Smooth muscle cell (in vitro differentiated cells): ENCODE results near the gene MTA1. TPM values are rescaled to one million over a fixed set of nuclear protein-coding genes. Genes with fewer than 3 reads are reported as not detected.

Experiments
- DNase-seq: peaks from one replicate; lab custom pipeline; 2025; ENCODE audit not compliant: unreplicated experiment; lab: John Stamatoyannopoulos, UW
- H2AFZ ChIP-seq: fragments of 200-600 bp; sonication (generic); 2 replicates; pipeline ENCODE4 v1.6.0; 2016; ENCODE audit warnings: antibody characterized with exemption, low read depth, mild to moderate bottlenecking
- H3F3A ChIP-seq: fragments of 200-600 bp; sonication (generic); 2 replicates; pipeline ENCODE4 v1.6.0; 2017; ENCODE audit warnings: antibody characterized with exemption, low read depth
- H3K27ac ChIP-seq: fragments of 200-600 bp; sonication (generic); 2 replicates; pipeline ENCODE4 v1.5.1; 2016; ENCODE audit warnings: low read depth, mild to moderate bottlenecking
- H3K27me3 ChIP-seq: fragments of 200-600 bp; sonication (generic); 2 replicates; pipeline ENCODE4 v1.6.1; 2016; ENCODE audit warnings: low read depth, mild to moderate bottlenecking
- H3K36me3 ChIP-seq: fragments of 200-600 bp; sonication (generic); 2 replicates; pipeline ENCODE4 v1.5.1; 2016; ENCODE audit warnings: low read depth
- H3K4me1 ChIP-seq: fragments of 200-600 bp; sonication (generic); 2 replicates; pipeline ENCODE4 v1.5.1; 2016; ENCODE audit warnings: low read depth
- H3K4me2 ChIP-seq: fragments of 200-600 bp; sonication (generic); 2 replicates; pipeline ENCODE4 v1.6.0; 2016; ENCODE audit warnings: mild to moderate bottlenecking
- H3K4me3 ChIP-seq: fragments of 200-600 bp; sonication (generic); 2 replicates; pipeline ENCODE4 v1.5.1; 2016; ENCODE audit warnings: mild to moderate bottlenecking
- H3K79me2 ChIP-seq: fragments of 200-600 bp; sonication (generic); 2 replicates; pipeline ENCODE4 v1.6.0; 2016; ENCODE audit warnings: low read depth, mild to moderate bottlenecking
- H3K9ac ChIP-seq: fragments of 200-600 bp; sonication (generic); 2 replicates; pipeline ENCODE4 v1.6.0; 2016; ENCODE audit warnings: low read depth
- H3K9me3 ChIP-seq: fragments of 200-600 bp; sonication (generic); replicated peaks from 2 replicates; pipeline ENCODE4 v1.5.1; 2016; ENCODE audit warnings: low read depth
- H4K20me1 ChIP-seq: fragments of 200-600 bp; sonication (generic); 2 replicates; pipeline ENCODE4 v1.6.0; 2016; ENCODE audit warnings: low read depth
- CTCF ChIP-seq: fragments of 200-600 bp; sonication (generic); IDR thresholded peaks from 2 replicates; pipeline ENCODE4 v1.5.1; 2017; ENCODE audit warnings: borderline replicate concordance, mild to moderate bottlenecking, antibody characterized with exemption; ENCODE audit not compliant: insufficient read depth, poor library complexity, severe bottlenecking
- WGBS: methylation state at CpG from one replicate; pipeline ENCODE4 v1.1.7; 2016; ENCODE audit warnings: low lambda C conversion rate; 5-methylcytosine and 5-hydroxymethylcytosine counted together
- polyA plus RNA-seq: library from polyadenylated mRNA; unstranded; fragments of >200 nt; fragmentation: Nextera tagmentation; extraction: Ambion mirVana; gene quantifications from 2 replicates; pipeline ENCODE4 v1.2.1, GENCODE V29; 2016
- total RNA-seq: library from RNA; depleted of rRNA; stranded (reverse); fragments of >200 nt; gene quantifications from 2 replicates; pipeline ENCODE4 v1.2.3, GENCODE V29; 2014

The MTA1 gene
- total and polyA plus RNA-seq, 2 experiments from 2014 or later: 41.3 to 48.7 TPM

- peaks cover 83% of the 10 kb centered on the region for H4K20me1 ChIP-seq
- no peaks in the 10 kb centered on the region for H3K9me3 ChIP-seq
- no peak overlapping the region for H3K4me2 ChIP-seq
- DNase-seq: no peak
- H3K79me2 ChIP-seq: peaks cover 88% of the 10 kb centered on the region
- no peak overlapping the region for H3K4me3 ChIP-seq
- WGBS: 95% methylated on average over 21 of the region's 21 CpGs
- no peak overlapping the region for H3K27ac ChIP-seq
- no peaks in the 10 kb centered on the region for H3K4me1 ChIP-seq
- no peak overlapping the region for H3K9ac ChIP-seq
- H3F3A ChIP-seq: no peaks in the 10 kb centered on the region
- no peak for TF ChIP-seq CTCF
- no peaks in the 10 kb centered on the region for H3K27me3 ChIP-seq
- H3K36me3 ChIP-seq: no peaks in the 10 kb centered on the region
- H2AFZ ChIP-seq: no peak overlapping the region
Measured at GRCh38 chr14:105426416-105427130, 6.9 kb downstream of the MTA1 start.

- no peaks in the 10 kb centered on the region for H3K9me3 ChIP-seq
- no peaks in the 10 kb centered on the region for H3K4me1 ChIP-seq
- no peaks in the 10 kb centered on the region for H3K27me3 ChIP-seq
- H2AFZ ChIP-seq: no peak overlapping the region
- DNase-seq: no peak
- H3K4me3 ChIP-seq: no peak overlapping the region
- H3K36me3 ChIP-seq: no peaks in the 10 kb centered on the region
- H3F3A ChIP-seq: no peaks in the 10 kb centered on the region
- H4K20me1 ChIP-seq: peaks cover 82% of the 10 kb centered on the region
- H3K79me2 ChIP-seq: peaks cover 88% of the 10 kb centered on the region
- TF ChIP-seq CTCF: no peak
- no peak overlapping the region for H3K9ac ChIP-seq
- WGBS: 96% methylated on average over 10 of the region's 10 CpGs
- H3K4me2 ChIP-seq: no peak overlapping the region
- H3K27ac ChIP-seq: no peak overlapping the region
Measured at GRCh38 chr14:105427412-105427811, 7.8 kb downstream of the MTA1 start.

- no peaks in the 10 kb centered on the region for H3K27me3 ChIP-seq
- no peak overlapping the region for H3K4me2 ChIP-seq
- H3K4me3 ChIP-seq: no peak overlapping the region
- H3K79me2 ChIP-seq: peaks cover 88% of the 10 kb centered on the region
- peaks cover 82% of the 10 kb centered on the region for H4K20me1 ChIP-seq
- no peak overlapping the region for H2AFZ ChIP-seq
- no peaks in the 10 kb centered on the region for H3K36me3 ChIP-seq
- H3K9ac ChIP-seq: no peak overlapping the region
- no peak for TF ChIP-seq CTCF
- no peaks in the 10 kb centered on the region for H3F3A ChIP-seq
- DNase-seq: no peak
- H3K9me3 ChIP-seq: no peaks in the 10 kb centered on the region
- WGBS: 96% methylated on average over 9 of the region's 9 CpGs
- H3K27ac ChIP-seq: no peak overlapping the region
- no peaks in the 10 kb centered on the region for H3K4me1 ChIP-seq
Measured at GRCh38 chr14:105427936-105428485, 8.4 kb downstream of the MTA1 start.

- H3K36me3 ChIP-seq: no peaks in the 10 kb centered on the region
- no peak for DNase-seq
- no peak overlapping the region for H2AFZ ChIP-seq
- no peaks in the 10 kb centered on the region for H3K27me3 ChIP-seq
- H3K27ac ChIP-seq: no peak overlapping the region
- 97% methylated on average over 6 of the region's 6 CpGs for WGBS
- no peak overlapping the region for H3K9ac ChIP-seq
- peaks cover 88% of the 10 kb centered on the region for H3K79me2 ChIP-seq
- H3K9me3 ChIP-seq: no peaks in the 10 kb centered on the region
- peaks cover 84% of the 10 kb centered on the region for H4K20me1 ChIP-seq
- no peaks in the 10 kb centered on the region for H3K4me1 ChIP-seq
- H3F3A ChIP-seq: no peaks in the 10 kb centered on the region
- H3K4me2 ChIP-seq: no peak overlapping the region
- no peak for TF ChIP-seq CTCF
- H3K4me3 ChIP-seq: no peak overlapping the region
Measured at GRCh38 chr14:105430042-105430441, 10.4 kb downstream of the MTA1 start.
